Measurements from ENCODE around the gene PEA15. TPM values are rescaled to one million over a fixed set of nuclear protein-coding genes. Genes with fewer than 3 reads are reported as not detected.

Gene PEA15
- total and polyA plus RNA-seq, 9 of the 15 experiments (the other 6 are each of a cell fraction or from before 2014, with no cell fraction given) = 8.2 to 175 (median 35.4) TPM

DNA sequence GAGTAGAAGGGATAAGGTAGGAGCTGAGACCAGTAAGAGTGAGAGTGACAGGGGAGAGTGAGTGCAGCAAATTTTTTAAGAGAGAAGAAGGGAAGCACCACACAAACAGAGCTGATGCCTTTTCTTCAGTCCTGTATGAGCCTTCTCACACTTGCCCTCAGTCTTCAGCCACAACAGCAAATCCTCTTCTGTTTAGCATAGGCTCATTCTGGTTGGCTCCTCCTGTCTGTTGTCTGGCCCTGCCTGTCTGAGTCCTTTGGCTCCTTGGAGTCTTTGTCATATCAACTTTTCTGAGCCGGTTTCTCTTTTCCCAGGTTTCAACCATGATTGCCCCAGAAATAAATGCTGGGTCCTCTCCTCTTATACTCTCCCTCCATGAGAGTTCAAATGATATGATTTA is 27.5 kb upstream of the PEA15 start:
- H3K27me3 ChIP-seq (ENCODE audit: control insufficient read depth in 2 of 2, insufficient read depth in 2 of 2, low read length in 2 of 2) = peaks cover 46 to 62% of the 10 kb centered on the region in 2 experiments
- ChIA-PET POLR2A (no interaction called here), CTCF (ENCODE audit: low intra/inter-chr PET ratio) (no interaction called here)
- no peaks in the 10 kb centered on the region for H3K4me1 ChIP-seq (replicated peaks in 1 of 2; ENCODE audit: control insufficient read depth in 2 of 2, insufficient read depth in 2 of 2, low read length in 2 of 2)
- no peak overlapping the region for H3K4me3 ChIP-seq
- no TSS peak for BruUV-seq (replicated peaks)
- 13% methylated on average over 1 of the region's 1 CpG for WGBS (ENCODE audit: insufficient coverage, low coverage, missing lambda C conversion rate)
- H3K4me2 ChIP-seq (ENCODE audit: insufficient read depth, low read length) = no peak overlapping the region
- H3K9me3 ChIP-seq (replicated peaks; ENCODE audit: control insufficient read depth, insufficient read depth, low read depth, low read length) = no peaks in the 10 kb centered on the region
- peak; percentile 23; the same call in 1 of the 3 replicates for ATAC-seq
- no peak for DNase-seq (ENCODE audit: extremely low read depth in 1 of 4, low spot score in 3 of 4)
- in situ Hi-C loops (cut with MboI) (no loop called here), intact Hi-C loops (cut with micrococcal nuclease) (no loop called here)
- H2AFZ ChIP-seq (ENCODE audit: low read depth, low read length) = no peak overlapping the region
- H3K9me1 ChIP-seq (ENCODE audit: control insufficient read depth, insufficient read depth, low read length) = no peaks in the 10 kb centered on the region
- no peak overlapping the region for H3K27ac ChIP-seq (ENCODE audit: extremely low read depth, low read depth, low read length)
- H3K79me2 ChIP-seq (ENCODE audit: control insufficient read depth, insufficient read depth, low read length) = no peaks in the 10 kb centered on the region
- no peak for FAIRE-seq
- no peak overlapping the region for H3K9ac ChIP-seq (ENCODE audit: insufficient read depth in 1 of 2, low read depth in 2 of 2, low read length in 2 of 2)
- TF ChIP-seq NR3C1 (CRISPR knock-in tag; IDR thresholded peaks at IDR 0.05) = no peak
- TF ChIP-seq ZNF282 (CRISPR knock-in tag; IDR thresholded peaks at IDR 0.05) = no peak
- no peak for TF ChIP-seq SMAD1 (IDR thresholded peaks at IDR 0.05; ENCODE audit: low read depth, low read length, partially characterized antibody)
- no peak for TF ChIP-seq ZSCAN32 (CRISPR knock-in tag; IDR thresholded peaks at IDR 0.05)
- TF ChIP-seq, protein P1, sequence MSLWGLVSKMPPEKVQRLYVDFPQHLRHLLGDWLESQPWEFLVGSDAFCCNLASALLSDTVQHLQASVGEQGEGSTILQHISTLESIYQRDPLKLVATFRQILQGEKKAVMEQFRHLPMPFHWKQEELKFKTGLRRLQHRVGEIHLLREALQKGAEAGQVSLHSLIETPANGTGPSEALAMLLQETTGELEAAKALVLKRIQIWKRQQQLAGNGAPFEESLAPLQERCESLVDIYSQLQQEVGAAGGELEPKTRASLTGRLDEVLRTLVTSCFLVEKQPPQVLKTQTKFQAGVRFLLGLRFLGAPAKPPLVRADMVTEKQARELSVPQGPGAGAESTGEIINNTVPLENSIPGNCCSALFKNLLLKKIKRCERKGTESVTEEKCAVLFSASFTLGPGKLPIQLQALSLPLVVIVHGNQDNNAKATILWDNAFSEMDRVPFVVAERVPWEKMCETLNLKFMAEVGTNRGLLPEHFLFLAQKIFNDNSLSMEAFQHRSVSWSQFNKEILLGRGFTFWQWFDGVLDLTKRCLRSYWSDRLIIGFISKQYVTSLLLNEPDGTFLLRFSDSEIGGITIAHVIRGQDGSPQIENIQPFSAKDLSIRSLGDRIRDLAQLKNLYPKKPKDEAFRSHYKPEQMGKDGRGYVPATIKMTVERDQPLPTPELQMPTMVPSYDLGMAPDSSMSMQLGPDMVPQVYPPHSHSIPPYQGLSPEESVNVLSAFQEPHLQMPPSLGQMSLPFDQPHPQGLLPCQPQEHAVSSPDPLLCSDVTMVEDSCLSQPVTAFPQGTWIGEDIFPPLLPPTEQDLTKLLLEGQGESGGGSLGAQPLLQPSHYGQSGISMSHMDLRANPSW (CRISPR knock-in tag; IDR thresholded peaks at IDR 0.05) = no peak
- TF ChIP-seq E2F6 (IDR thresholded peaks at IDR 0.05; ENCODE audit: borderline replicate concordance in 1 of 2, extremely low read depth in 1 of 2, insufficient read depth in 1 of 2, insufficient read length in 1 of 2, low read depth in 1 of 2, low read length in 1 of 2, poor library complexity in 1 of 2, severe bottlenecking in 1 of 2) = no peak
- no peaks in the 10 kb centered on the region for H3K36me3 ChIP-seq (ENCODE audit: control insufficient read depth, insufficient read depth, low read length)
- H4K20me1 ChIP-seq (replicated peaks; ENCODE audit: control insufficient read depth, insufficient read depth, low read length) = no peaks in the 10 kb centered on the region
